CD4-positive, alpha-beta T cell (primary cell): ENCODE data around the gene GPR137B. TPM values are rescaled to one million over a fixed set of nuclear protein-coding genes. Genes with fewer than 3 reads are reported as not detected.
A peak's percentile ranks its signal among the peaks of the same experiment; 100 is the strongest.

Source experiments
- ATAC-seq: fragments of 200-7000 bp; cut with Tn5 transposase; one replicate; pipeline ENCODE4 v1.10.0; 2022; ENCODE audit warnings: mild to moderate bottlenecking; ENCODE audit not compliant: poor library complexity
- CTCF ChIA-PET: fragments of 350-600 bp; sonication (Branson Sonifier 250); formaldehyde crosslinking; loops from one replicate; lab custom pipeline; 2021; ENCODE audit warnings: antibody characterized with exemption, inconsistent platforms; lab: Charles Lee
- POLR2A ChIA-PET: fragments of 350-600 bp; sonication (Branson Sonifier 250); formaldehyde crosslinking; loops from one replicate; lab custom pipeline; 2021; ENCODE audit warnings: antibody characterized with exemption, inconsistent platforms; lab: Charles Lee
- DNase-seq, 14 experiments: peaks; one replicate each; pipeline ENCODE4 v3.0.0-alpha.2; 2013 to 2020; ENCODE audit warnings: mixed read lengths in 2 of 14
- H3K27ac ChIP-seq, 2 donors: one replicate each; pipeline versions ENCODE4 v1.5.1 to v1.7.0; 2013; ENCODE audit warnings: low read length in 2 of 2, low read depth in 1 of 2, mild to moderate bottlenecking in 1 of 2
- H3K27me3 ChIP-seq, 2 experiments: 1 replicate in 1 of 2; 2 replicates in 1 of 2; pipeline versions ENCODE4 v1.6.1 to v1.7.0; 2013; ENCODE audit warnings: low read length in 2 of 2, control low read depth in 1 of 2, mild to moderate bottlenecking in 1 of 2, moderate library complexity in 1 of 2; ENCODE audit not compliant: insufficient read depth in 2 of 2, control insufficient read depth in 1 of 2
- H3K36me3 ChIP-seq: one replicate; pipeline ENCODE4 v1.6.1; 2013; ENCODE audit warnings: low read length, control low read depth; ENCODE audit not compliant: insufficient read depth
- H3K4me1 ChIP-seq: one replicate; pipeline ENCODE4 v1.6.1; 2013; ENCODE audit warnings: low read length, control low read depth; ENCODE audit not compliant: insufficient read depth
- H3K4me3 ChIP-seq: one replicate; pipeline ENCODE4 v1.5.1; 2013; ENCODE audit warnings: mild to moderate bottlenecking, low read length, moderate library complexity
- H3K9me3 ChIP-seq, 2 experiments: 1 replicate in 1 of 2; 2 replicates in 1 of 2; pipeline versions ENCODE4 v1.6.1 to v1.7.0; 2013; ENCODE audit warnings: low read length in 2 of 2, mild to moderate bottlenecking in 2 of 2, control low read depth in 1 of 2, moderate library complexity in 1 of 2; ENCODE audit not compliant: control insufficient read depth in 1 of 2, insufficient read depth in 1 of 2
- H3K27ac Mint-ChIP-seq: one replicate; pipeline ENCODE4 v1.8.0; 2020; ENCODE audit warnings: mixed read lengths
- H3K27me3 Mint-ChIP-seq: one replicate; pipeline ENCODE4 v1.8.0; 2021; ENCODE audit warnings: mixed read lengths
- H3K36me3 Mint-ChIP-seq: one replicate; pipeline ENCODE4 v1.8.0; 2021; ENCODE audit warnings: low read depth, mixed read lengths
- H3K4me1 Mint-ChIP-seq: one replicate; pipeline ENCODE4 v1.8.0; 2021; ENCODE audit warnings: low read depth, mixed read lengths
- H3K4me3 Mint-ChIP-seq: one replicate; pipeline ENCODE4 v1.8.0; 2020; ENCODE audit warnings: mild to moderate bottlenecking, mixed read lengths
- H3K9me3 Mint-ChIP-seq: one replicate; pipeline ENCODE4 v1.8.0; 2020; ENCODE audit warnings: mixed read lengths
- CTCF ChIP-seq: fragments of 200-600 bp; IDR thresholded peaks from one replicate; pipeline ENCODE4 v1.8.0; 2022; ENCODE audit warnings: antibody characterized with exemption, mild to moderate bottlenecking
- intact Hi-C, 2 experiments: fragments of 100-400 bp; cut with DNase I in 1 of 2; cut with micrococcal nuclease in 1 of 2; formaldehyde crosslinking; loops; one replicate each; pipeline versions ENCODE4 v1.15.1 to v1.9.0; 2023 to 2025; cut with DNase I, micrococcal nuclease
- total RNA-seq, 174 experiments: library from RNA in 2 of 174; stranded (reverse) in 2 of 174; gene quantifications; one replicate each; pipeline ENCODE4 v1.2.3 and lab custom pipeline; 2021 to 2026

Gene GPR137B
- total RNA-seq, 2 experiments from 2014 or later, result 6.3 to 7.4 TPM

- ATAC-seq (no peak), DNase-seq (no peak)
- intact Hi-C loops, result no loop called here
- POLR2A ChIA-PET, result no interaction called here
- Histone ChIP-seq H3K27ac (no peak overlapping the region), H3K9me3 (peaks cover 12 to 28% of the 10 kb centered on the region in 2 experiments), H3K27me3 (no peaks in the 10 kb centered on the region), H3K36me3 (no peaks in the 10 kb centered on the region), H3K4me1 (peaks cover 33% of the 10 kb centered on the region), H3K4me3 (no peak overlapping the region)
- Mint-ChIP-seq H3K9me3 (peaks cover 8% of the 10 kb centered on the region), H3K27ac (no peak overlapping the region), H3K36me3 (peaks cover 38% of the 10 kb centered on the region), H3K4me3 (no peak overlapping the region), H3K4me1 (peaks cover 8% of the 10 kb centered on the region), H3K27me3 (no peaks in the 10 kb centered on the region)
- no peak for TF ChIP-seq CTCF
- CTCF ChIA-PET, result no interaction called here
These were observed 16.4 kb downstream of the GPR137B start for GRCh38 chr1:236158719-236159118.

GRCh38 chr1:236159704-236160539 is 17.6 kb downstream of the GPR137B start:
- ATAC-seq (no peak), DNase-seq (peak in 3 of 14 experiments; percentile 36 to 54 (median 49))
- intact Hi-C loops, result no loop called here
- Histone ChIP-seq H3K4me3 (no peak overlapping the region), H3K36me3 (no peaks in the 10 kb centered on the region), H3K4me1 (peaks cover 33% of the 10 kb centered on the region), H3K9me3 (peaks cover 12 to 28% of the 10 kb centered on the region in 2 experiments), H3K27me3 (no peaks in the 10 kb centered on the region), H3K27ac (no peak overlapping the region)
- H3K4me1 Mint-ChIP-seq, result peaks cover 8% of the 10 kb centered on the region
- POLR2A ChIA-PET, result no interaction called here
- no peak overlapping the region for H3K27ac Mint-ChIP-seq
- no peak overlapping the region for H3K4me3 Mint-ChIP-seq
- H3K36me3 Mint-ChIP-seq, result peaks cover 44% of the 10 kb centered on the region
- no peaks in the 10 kb centered on the region for H3K27me3 Mint-ChIP-seq
- TF ChIP-seq CTCF, result no peak
- CTCF ChIA-PET, result no interaction called here
- peaks cover 8% of the 10 kb centered on the region for H3K9me3 Mint-ChIP-seq

GRCh38 chr1:236160540-236161127 is 18.3 kb downstream of the GPR137B start:
- no peaks in the 10 kb centered on the region for H3K27me3 Mint-ChIP-seq
- ChIA-PET CTCF (no interaction called here), POLR2A (no interaction called here)
- DNase-seq (no peak), ATAC-seq (no peak)
- H3K36me3 Mint-ChIP-seq, result peaks cover 44% of the 10 kb centered on the region
- H3K27ac Mint-ChIP-seq, result no peak overlapping the region
- no peak for TF ChIP-seq CTCF
- peaks cover 8% of the 10 kb centered on the region for H3K9me3 Mint-ChIP-seq
- Histone ChIP-seq H3K27me3 (no peaks in the 10 kb centered on the region), H3K4me1 (peaks cover 32% of the 10 kb centered on the region), H3K4me3 (no peak overlapping the region), H3K27ac (no peak overlapping the region), H3K9me3 (peaks cover 12 to 28% of the 10 kb centered on the region in 2 experiments), H3K36me3 (no peaks in the 10 kb centered on the region)
- no peak overlapping the region for H3K4me3 Mint-ChIP-seq
- H3K4me1 Mint-ChIP-seq, result peaks cover 8% of the 10 kb centered on the region
- intact Hi-C loops, result no loop called here
